Central memory CD8-positive, alpha-beta T cell (primary cell): ENCODE results near the gene ERF.

Experiments used
- ATAC-seq: fragments of 150-1000 bp; cut with Tn5 transposase; replicated peaks from 2 replicates; pipeline ENCODE4 v1.10.0; 2022; ENCODE audit warnings: mild to moderate bottlenecking, moderate FRiP score, moderate number of reproducible peaks; ENCODE audit not compliant: poor library complexity, severe bottlenecking; ENCODE audit errors: extremely low read depth
- DNase-seq, 2 donors: peaks; one replicate each; pipeline ENCODE4 v3.0.0; 2021; ENCODE audit warnings: low spot score in 2 of 2
- H3K27ac Mint-ChIP-seq: one replicate; pipeline ENCODE4 v1.8.0; 2022; ENCODE audit warnings: low read depth, mild to moderate bottlenecking, moderate library complexity, mixed read lengths
- H3K27me3 Mint-ChIP-seq: one replicate; pipeline ENCODE4 v1.8.0; 2022; ENCODE audit warnings: mixed read lengths
- H3K36me3 Mint-ChIP-seq: one replicate; pipeline ENCODE4 v1.8.0; 2022; ENCODE audit warnings: mild to moderate bottlenecking, moderate library complexity, mixed read lengths; ENCODE audit not compliant: insufficient read depth
- H3K4me1 Mint-ChIP-seq: one replicate; pipeline ENCODE4 v1.8.0; 2022; ENCODE audit warnings: mixed read lengths
- H3K4me3 Mint-ChIP-seq: one replicate; pipeline ENCODE4 v1.8.0; 2022; ENCODE audit warnings: mild to moderate bottlenecking, moderate library complexity, mixed read lengths
- H3K9me3 Mint-ChIP-seq: one replicate; pipeline ENCODE4 v1.8.0; 2022; ENCODE audit warnings: mixed read lengths

ERF gene

DNA sequence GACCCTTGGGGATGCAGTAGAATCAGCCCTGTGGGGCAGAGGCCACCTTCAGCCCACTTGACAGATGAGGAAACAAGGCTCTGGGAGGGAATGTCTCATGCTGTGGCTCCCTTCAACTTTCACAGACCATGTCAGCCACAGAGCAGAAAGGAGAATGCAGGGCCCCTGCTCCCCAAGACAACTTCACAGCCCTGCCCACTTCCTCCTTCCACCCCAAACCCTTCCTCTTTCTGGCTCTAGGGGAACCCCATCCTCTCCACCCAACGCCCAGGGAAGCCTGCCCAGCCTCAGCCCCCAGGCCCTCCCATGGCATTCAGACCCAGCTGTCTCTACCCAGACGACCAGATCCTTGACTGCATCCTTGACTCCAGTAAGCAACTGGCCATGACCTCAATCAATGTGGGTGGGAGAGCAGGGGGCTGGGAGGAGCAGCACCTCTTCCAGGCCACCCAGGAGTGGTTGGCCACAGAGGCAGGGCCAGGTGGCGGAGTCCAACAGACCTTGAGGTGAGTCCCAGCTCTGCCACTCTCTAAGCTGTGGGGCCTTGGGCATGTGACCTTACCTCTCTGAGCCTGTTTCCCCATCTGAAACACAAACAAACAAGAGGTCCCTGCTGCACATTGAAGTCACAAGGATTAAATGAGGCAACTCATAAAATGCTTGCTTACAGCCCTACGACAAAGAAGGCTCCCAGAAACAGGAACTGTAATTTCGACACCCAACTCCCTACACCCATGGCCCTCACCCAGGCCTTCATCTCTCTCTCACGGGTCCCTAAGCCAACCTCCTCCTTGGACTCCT lies 53.2 kb downstream of the ERF start:
- Mint-ChIP-seq H3K4me1 (peaks cover 85% of the 10 kb centered on the region), H3K27ac (peak overlapping the region; percentile 95), H3K36me3 (peaks cover 56% of the 10 kb centered on the region), H3K9me3 (no peaks in the 10 kb centered on the region), H3K27me3 (no peaks in the 10 kb centered on the region), H3K4me3 (peak overlapping the region; percentile 76)
- DNase-seq (peak in 1 of 2 donors; percentile 58), ATAC-seq (peak; percentile 55)

DNA sequence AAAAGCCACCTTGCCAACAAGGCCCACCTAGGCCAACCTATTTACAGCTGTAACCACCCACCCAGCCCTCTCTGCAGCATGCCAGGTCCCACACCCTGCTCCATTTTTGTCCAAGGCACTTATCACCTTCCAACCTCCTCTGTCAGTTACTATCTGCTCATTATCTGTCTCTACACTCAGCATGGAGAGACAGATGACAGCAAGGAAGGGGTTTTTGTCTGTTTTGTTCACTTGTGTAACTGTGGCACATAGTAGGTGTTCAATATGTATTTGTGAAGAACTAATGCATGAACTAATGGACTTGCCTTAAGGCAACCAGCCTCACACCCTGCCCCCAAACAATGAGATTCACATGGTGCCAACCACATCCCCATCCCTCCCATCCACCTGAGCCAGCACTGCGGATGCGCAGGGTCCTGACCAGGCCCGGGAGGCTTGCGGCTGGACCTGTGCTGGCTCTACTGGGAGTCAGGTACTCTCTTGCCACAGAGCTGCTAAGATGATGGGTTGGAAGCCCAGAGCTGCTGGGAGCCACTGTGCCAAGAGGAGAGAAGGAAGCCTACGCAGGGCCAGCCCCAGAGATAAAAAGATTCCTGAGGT lies 54.7 kb downstream of the ERF start:
- Mint-ChIP-seq H3K9me3 (no peaks in the 10 kb centered on the region), H3K4me3 (peak overlapping the region; percentile 76), H3K27me3 (no peaks in the 10 kb centered on the region), H3K27ac (peak overlapping the region; percentile 95), H3K4me1 (peaks cover 85% of the 10 kb centered on the region), H3K36me3 (peaks cover 49% of the 10 kb centered on the region)
- DNase-seq = no peak
- no peak for ATAC-seq

DNA sequence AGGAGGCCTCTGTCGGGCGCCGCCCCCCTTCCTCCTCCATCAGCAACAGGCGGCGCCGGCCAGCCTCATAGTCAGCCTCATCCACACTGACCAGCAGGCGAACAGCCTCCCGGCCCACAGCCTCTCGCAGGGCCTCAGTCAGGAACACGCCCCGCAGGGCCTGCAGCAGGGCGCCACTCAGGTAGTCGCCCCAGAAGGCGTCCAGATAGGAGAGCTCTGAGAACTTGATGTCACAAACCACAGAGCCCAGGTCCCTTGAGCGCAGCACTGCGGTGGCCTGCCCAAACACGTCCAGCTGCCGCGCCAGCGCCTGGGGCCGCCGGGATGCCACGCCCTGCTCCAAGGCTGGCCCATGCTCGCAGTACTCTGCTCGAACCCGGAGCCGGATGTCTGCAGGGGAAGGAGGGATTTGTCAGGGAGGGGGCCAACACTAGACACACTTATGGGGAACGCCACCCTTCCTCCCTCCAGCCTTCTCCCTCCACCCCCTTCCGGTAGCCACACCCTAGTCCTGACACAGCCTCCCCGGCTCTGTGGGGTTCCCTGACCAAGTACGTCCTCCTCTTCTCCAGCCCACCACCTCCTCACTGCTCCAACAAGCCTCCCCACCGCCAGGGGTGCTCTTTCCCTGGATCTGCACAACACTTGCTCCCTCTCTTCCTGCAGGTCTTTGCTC lies 55.4 kb downstream of the ERF start:
- Mint-ChIP-seq H3K36me3 (peaks cover 44% of the 10 kb centered on the region), H3K4me1 (peaks cover 79% of the 10 kb centered on the region), H3K27ac (peak overlapping the region; percentile 95), H3K27me3 (no peaks in the 10 kb centered on the region), H3K4me3 (peak overlapping the region; percentile 76), H3K9me3 (no peaks in the 10 kb centered on the region)
- peak; percentile 44 for ATAC-seq
- peak in 1 of 2 donors; percentile 47 for DNase-seq

DNA sequence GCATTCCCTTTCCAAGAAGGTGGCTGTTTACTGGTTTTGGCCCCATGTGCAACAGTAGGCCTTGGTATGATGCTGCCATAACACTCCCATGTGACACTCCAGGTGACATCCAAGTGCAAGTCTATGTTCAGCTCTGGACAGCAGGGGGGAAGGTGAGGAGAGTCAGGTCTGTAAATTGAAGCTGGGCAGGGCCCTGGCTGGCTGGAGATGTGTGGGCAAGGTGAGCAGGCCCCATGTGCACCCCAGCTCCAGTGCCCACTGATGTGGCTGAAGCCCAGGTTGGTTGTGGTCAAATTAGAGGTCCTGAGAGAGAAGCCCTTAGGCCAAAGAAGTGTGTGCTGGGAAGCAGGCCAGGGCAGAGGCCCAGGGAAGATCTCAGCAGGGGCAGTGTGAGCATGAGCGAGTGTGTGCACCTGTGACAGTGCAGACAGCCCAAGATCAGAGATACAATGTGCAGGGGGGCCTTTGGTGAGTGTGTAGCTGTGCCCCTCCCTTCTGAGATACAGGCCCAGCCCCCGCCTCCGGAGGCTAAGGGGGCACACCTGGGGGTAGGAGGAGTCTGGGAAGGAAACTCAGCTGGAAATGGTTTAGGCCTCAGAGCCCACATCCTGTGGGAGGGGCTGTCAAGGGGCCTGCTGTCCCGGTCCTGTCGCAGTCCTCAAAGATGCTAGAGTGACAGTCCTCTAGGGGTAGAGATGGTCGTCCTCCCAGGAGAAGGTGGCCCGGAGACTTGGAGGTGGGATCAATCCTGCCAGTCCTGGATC lies 56.1 kb downstream of the ERF start:
- Mint-ChIP-seq H3K4me1 (peaks cover 80% of the 10 kb centered on the region), H3K4me3 (peak overlapping the region; percentile 76), H3K27ac (peak overlapping the region; percentile 95), H3K36me3 (peaks cover 38% of the 10 kb centered on the region), H3K9me3 (no peaks in the 10 kb centered on the region), H3K27me3 (no peaks in the 10 kb centered on the region)
- ATAC-seq = peak; percentile 80
- peak; percentile 64 to 80 for DNase-seq
